ENCODE results near the gene QRFP. TPM values are rescaled to one million over a fixed set of nuclear protein-coding genes. Genes with fewer than 3 reads are reported as not detected.

Gene QRFP
- total RNA-seq (not detected in 2 replicates), polyA plus RNA-seq (0.45 TPM in 1 of 2 replicates, not detected in the other)

GRCh38 chr9:130896233-130897014 is at the start of gene QRFP:
Gene QRFP (minus strand): TSS chr9:130896812. CDS start chr9:130893838, 2,974 bp downstream.
- no peak for DNase-seq (ENCODE audit: low read depth in 1 of 2, low spot score in 1 of 2)
- no peaks in the 10 kb centered on the region for H3K4me1 ChIP-seq (ENCODE audit: low read depth)
- H3K4me3 ChIP-seq: no peak within 1 kb of the TSS
- H3K36me3 ChIP-seq: peaks cover 2% of the 10 kb centered on the region
- no peaks in the 10 kb centered on the region for H3K9me3 ChIP-seq (ENCODE audit: low read depth)
- no peaks in the 10 kb centered on the region for H3K27me3 ChIP-seq
- no peak within 1 kb of the TSS for H3K27ac ChIP-seq
- no peak for TF ChIP-seq CTCF (IDR thresholded peaks at IDR 0.05; ENCODE audit: low read depth, low read length)

DNA sequence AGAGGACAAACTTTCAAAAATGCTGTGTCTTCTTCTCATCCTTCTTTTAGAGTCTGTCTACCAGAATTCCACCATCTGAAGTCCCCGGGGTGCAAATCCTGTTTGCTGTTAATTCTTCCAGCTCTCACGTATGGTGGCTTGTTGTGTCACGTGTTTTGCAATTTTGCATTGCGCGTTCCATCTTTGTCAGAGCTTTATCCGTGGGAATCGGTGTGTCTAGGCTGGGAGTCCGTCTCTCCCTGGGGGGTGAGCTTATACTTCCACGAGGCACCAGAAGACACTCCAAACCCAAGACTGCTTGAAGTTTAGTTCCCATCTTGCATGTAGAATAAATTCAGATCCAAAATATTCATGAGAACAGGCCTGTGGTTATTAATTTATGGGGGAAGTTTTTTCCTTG is 48.6 kb upstream of the QRFP start:
- H3K4me3 ChIP-seq: no peak overlapping the region
- no peaks in the 10 kb centered on the region for H3K36me3 ChIP-seq
- no peak for TF ChIP-seq CTCF (IDR thresholded peaks at IDR 0.05; ENCODE audit: low read depth, low read length)
- no peak overlapping the region for H3K27ac ChIP-seq
- H3K27me3 ChIP-seq: peaks cover 35% of the 10 kb centered on the region
- H3K9me3 ChIP-seq (ENCODE audit: low read depth): no peaks in the 10 kb centered on the region
- DNase-seq (ENCODE audit: low read depth in 1 of 2, low spot score in 1 of 2): no peak
- no peaks in the 10 kb centered on the region for H3K4me1 ChIP-seq (ENCODE audit: low read depth)

DNA sequence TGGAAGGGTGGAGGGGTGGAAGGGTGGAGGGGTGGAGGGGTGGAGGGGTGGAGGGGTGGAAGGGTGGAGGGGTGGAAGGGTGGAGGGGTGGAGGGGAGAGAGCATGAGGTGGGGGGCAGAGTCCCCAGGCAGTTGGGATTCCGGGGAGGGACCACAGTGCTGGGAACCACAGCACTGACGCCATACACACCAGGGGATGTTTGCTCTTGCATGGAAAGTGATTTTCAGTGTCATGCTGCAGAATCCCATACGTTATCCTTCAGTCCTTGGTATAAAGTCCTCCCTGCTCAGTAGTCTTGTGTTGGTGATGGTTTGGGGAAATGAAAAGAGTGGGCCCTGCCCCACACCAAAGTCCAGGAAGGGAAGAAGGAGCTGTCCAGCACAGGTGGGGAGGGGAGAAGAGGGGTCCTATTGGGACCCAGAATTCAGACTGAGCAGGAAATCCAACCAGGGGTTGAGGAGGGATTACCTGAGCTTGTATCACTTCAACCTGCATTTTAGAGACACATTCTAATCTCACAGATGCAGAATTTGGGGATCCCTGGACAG is 48.0 kb upstream of the QRFP start:
- H3K27me3 ChIP-seq: peaks cover 41% of the 10 kb centered on the region
- H3K27ac ChIP-seq: no peak overlapping the region
- no peak for TF ChIP-seq CTCF (IDR thresholded peaks at IDR 0.05; ENCODE audit: low read depth, low read length)
- no peaks in the 10 kb centered on the region for H3K36me3 ChIP-seq
- H3K4me1 ChIP-seq (ENCODE audit: low read depth): no peaks in the 10 kb centered on the region
- H3K4me3 ChIP-seq: no peak overlapping the region
- no peak for DNase-seq (ENCODE audit: low read depth in 1 of 2, low spot score in 1 of 2)
- no peaks in the 10 kb centered on the region for H3K9me3 ChIP-seq (ENCODE audit: low read depth)

- H3K36me3 ChIP-seq: no peaks in the 10 kb centered on the region
- TF ChIP-seq CTCF (IDR thresholded peaks at IDR 0.05; ENCODE audit: low read depth, low read length): no peak
- H3K27me3 ChIP-seq: peaks cover 49% of the 10 kb centered on the region
- no peaks in the 10 kb centered on the region for H3K9me3 ChIP-seq (ENCODE audit: low read depth)
- no peak overlapping the region for H3K4me3 ChIP-seq
- no peaks in the 10 kb centered on the region for H3K4me1 ChIP-seq (ENCODE audit: low read depth)
- DNase-seq (ENCODE audit: low read depth in 1 of 2, low spot score in 1 of 2): no peak
- H3K27ac ChIP-seq: no peak overlapping the region
These were observed 47.2 kb upstream of the QRFP start for GRCh38 chr9:130943777-130944176.

- Histone ChIP-seq H3K4me1 (ENCODE audit: low read depth) (no peaks in the 10 kb centered on the region), H3K27me3 (peaks cover 53% of the 10 kb centered on the region), H3K27ac (no peak overlapping the region), H3K9me3 (ENCODE audit: low read depth) (no peaks in the 10 kb centered on the region), H3K36me3 (no peaks in the 10 kb centered on the region), H3K4me3 (no peak overlapping the region)
- no peak for DNase-seq (ENCODE audit: low read depth in 1 of 2, low spot score in 1 of 2)
- TF ChIP-seq CTCF (IDR thresholded peaks at IDR 0.05; ENCODE audit: low read depth, low read length): no peak
These were observed 46.6 kb upstream of the QRFP start for GRCh38 chr9:130943221-130943620.
